IMR-90 (cell line): ENCODE data around the gene MYCBPAP. TPM values are rescaled to one million over a fixed set of nuclear protein-coding genes. Genes with fewer than 3 reads are reported as not detected.

Source experiments
- ATAC-seq: fragments of 200-7000 bp; cut with Tn5 transposase; 2 replicates; pipeline ENCODE4 v1.9.1; 2020; ENCODE audit warnings: low read depth, mild to moderate bottlenecking, moderate library complexity
- BruUV-seq: library from RNA; stranded (reverse); fragments of 400-500 nt; replicated peaks from 2 replicates; lab custom pipeline; 2021; lab: Mats Ljungman, UMichigan
- CTCF ChIA-PET: fragments of 300-600 bp; formaldehyde crosslinking; extraction: SDS; loops from one replicate; lab custom pipeline; 2021; ENCODE audit warnings: antibody characterized with exemption; lab: Yijun Ruan, JAX
- POLR2A ChIA-PET: fragments of 300-600 bp; sonication (Branson Sonifier 250); formaldehyde crosslinking; loops from one replicate; lab custom pipeline; 2022; ENCODE audit warnings: antibody characterized with exemption; ENCODE audit not compliant: unreplicated experiment; lab: Charles Lee
- DNase-seq: peaks from one replicate; pipeline ENCODE4 v3.0.0; 2013
- H2AFZ ChIP-seq: replicated peaks from 2 replicates; pipeline ENCODE3; 2013; ENCODE audit warnings: low read length, mild to moderate bottlenecking; ENCODE audit not compliant: poor library complexity
- H2AK5ac ChIP-seq: 2 replicates; pipeline ENCODE4 v1.6.1; 2013; ENCODE audit warnings: low read depth, low read length, inconsistent platforms
- H2AK9ac ChIP-seq: replicated peaks from 2 replicates; pipeline ENCODE3; 2013; ENCODE audit warnings: mild to moderate bottlenecking, low read depth, low read length, moderate library complexity; ENCODE audit not compliant: poor library complexity
- H2BK120ac ChIP-seq: 2 replicates; pipeline ENCODE4 v1.6.1; 2013; ENCODE audit warnings: low read depth, low read length, inconsistent platforms
- H2BK15ac ChIP-seq: 3 replicates; pipeline ENCODE4 v1.6.1; 2013; ENCODE audit warnings: low read depth, low read length, inconsistent platforms
- H2BK20ac ChIP-seq: 2 replicates; pipeline ENCODE4 v1.6.1; 2013; ENCODE audit warnings: low read depth, mild to moderate bottlenecking, inconsistent platforms, low read length, moderate library complexity
- H2BK5ac ChIP-seq: 2 replicates; pipeline ENCODE4 v1.6.1; 2013; ENCODE audit warnings: mild to moderate bottlenecking, low read depth, low read length, inconsistent platforms; ENCODE audit not compliant: poor library complexity, severe bottlenecking
- H3K14ac ChIP-seq: replicated peaks from 2 replicates; pipeline ENCODE4 v1.6.1; 2013; ENCODE audit warnings: low read depth, low read length, inconsistent platforms
- H3K18ac ChIP-seq: 2 replicates; pipeline ENCODE4 v1.6.1; 2013; ENCODE audit warnings: low read depth, low read length, control low read depth
- H3K23ac ChIP-seq: 2 replicates; pipeline ENCODE4 v1.6.1; 2013; ENCODE audit warnings: low read depth, low read length, inconsistent platforms
- H3K27ac ChIP-seq: 2 replicates; pipeline ENCODE4 v1.5.1; 2013; ENCODE audit warnings: mild to moderate bottlenecking, control low read depth, low read length; ENCODE audit not compliant: insufficient read depth
- H3K27me3 ChIP-seq: 2 replicates; pipeline ENCODE4 v1.6.1; 2013; ENCODE audit warnings: low read length; ENCODE audit not compliant: control insufficient read depth, insufficient read depth
- H3K36me3 ChIP-seq: 2 replicates; pipeline ENCODE4 v1.6.1; 2013; ENCODE audit warnings: low read length, mixed read lengths; ENCODE audit not compliant: control insufficient read depth, insufficient read depth
- H3K4ac ChIP-seq: 2 replicates; pipeline ENCODE4 v1.6.1; 2013; ENCODE audit warnings: low read depth, low read length, inconsistent platforms
- H3K4me1 ChIP-seq: 2 replicates; pipeline ENCODE4 v1.6.1; 2013; ENCODE audit warnings: low read length, mixed read lengths; ENCODE audit not compliant: control insufficient read depth, insufficient read depth
- H3K4me2 ChIP-seq: 2 replicates; pipeline ENCODE4 v1.6.1; 2013; ENCODE audit warnings: low read depth, mild to moderate bottlenecking, control low read depth, low read length, moderate library complexity
- H3K4me3 ChIP-seq: 2 replicates; pipeline ENCODE4 v1.5.1; 2013; ENCODE audit warnings: low read depth, mild to moderate bottlenecking, control low read depth, low read length, moderate library complexity; ENCODE audit not compliant: insufficient read depth
- H3K56ac ChIP-seq: 2 replicates; pipeline ENCODE4 v1.6.1; 2013; ENCODE audit warnings: low read length, inconsistent platforms; ENCODE audit not compliant: insufficient read depth; ENCODE audit errors: extremely low read depth
- H3K79me1 ChIP-seq, 2 experiments: 2 replicates each; pipeline ENCODE4 v1.6.1; 2013; ENCODE audit warnings: low read length in 2 of 2, inconsistent platforms in 1 of 2, low read depth in 1 of 2
- H3K9ac ChIP-seq: 2 replicates; pipeline ENCODE4 v1.6.1; 2013; ENCODE audit warnings: low read depth, low read length, control low read depth
- H3K9me1 ChIP-seq: 2 replicates; pipeline ENCODE4 v1.6.1; 2013; ENCODE audit warnings: low read length, inconsistent platforms; ENCODE audit not compliant: insufficient read depth
- H3K9me3 ChIP-seq: 2 replicates; pipeline ENCODE4 v1.6.1; 2013; ENCODE audit warnings: low read length; ENCODE audit not compliant: control insufficient read depth, insufficient read depth
- H4K20me1 ChIP-seq: 2 replicates; pipeline ENCODE4 v1.6.1; 2013; ENCODE audit warnings: low read length, inconsistent platforms; ENCODE audit not compliant: insufficient read depth
- H4K5ac ChIP-seq: 2 replicates; pipeline ENCODE4 v1.6.1; 2013; ENCODE audit warnings: mild to moderate bottlenecking, low read depth, low read length, control low read depth
- H4K8ac ChIP-seq, 2 experiments: 2 replicates each; pipeline ENCODE4 v1.6.1; 2013; ENCODE audit warnings: low read depth in 2 of 2, low read length in 2 of 2, control low read depth in 1 of 2, inconsistent platforms in 1 of 2
- H4K91ac ChIP-seq: 2 replicates; pipeline ENCODE4 v1.6.1; 2013; ENCODE audit warnings: low read depth, low read length, inconsistent platforms; ENCODE audit not compliant: insufficient read depth
- CEBPB ChIP-seq: IDR thresholded peaks from 2 replicates; pipeline ENCODE4 v1.6.1; 2012; ENCODE audit warnings: low read depth, low read length, improper control_type of control experiment
- MAZ ChIP-seq: IDR thresholded peaks from 2 replicates; pipeline ENCODE4 v1.6.1; 2012; ENCODE audit warnings: low read depth, mild to moderate bottlenecking, low read length, improper control_type of control experiment, moderate library complexity, borderline replicate concordance
- MXI1 ChIP-seq: IDR thresholded peaks from 2 replicates; pipeline ENCODE4 v1.6.1; 2012; ENCODE audit warnings: low read depth, mild to moderate bottlenecking, low read length, moderate library complexity, borderline replicate concordance
- POLR2A ChIP-seq: IDR thresholded peaks from 2 replicates; pipeline ENCODE4 v1.6.1; 2012; ENCODE audit warnings: mild to moderate bottlenecking, low read depth, low read length
- RAD21 ChIP-seq: IDR thresholded peaks from 2 replicates; pipeline ENCODE4 v1.6.1; 2012; ENCODE audit warnings: low read length, improper control_type of control experiment
- RCOR1 ChIP-seq: IDR thresholded peaks from 2 replicates; pipeline ENCODE4 v1.6.1; 2012; ENCODE audit warnings: mild to moderate bottlenecking, low read length, improper control_type of control experiment; ENCODE audit not compliant: insufficient replicate concordance
- WGBS, 2 experiments: methylation state at CpG; one replicate each; pipeline versions ENCODE4 v1.1.5 to v1.1.7; 2013; ENCODE audit warnings: missing lambda C conversion rate in 2 of 2; ENCODE audit not compliant: insufficient read length in 1 of 2; ENCODE audit errors: extremely low coverage in 2 of 2; 5-methylcytosine and 5-hydroxymethylcytosine counted together
- dilution Hi-C: fragments of 300-500 bp; cut with HindIII; formaldehyde crosslinking; loops from one replicate; pipeline ENCODE4 v1.14.3; 2018; ENCODE audit warnings: low sequenced_read_pairs; ENCODE audit not compliant: unreplicated experiment
- in situ Hi-C: fragments of 300-500 bp; cut with MboI; formaldehyde crosslinking; loops from 3 replicates; pipeline ENCODE4 v1.14.3; 2019; ENCODE audit warnings: low sequenced_read_pairs, inconsistent platforms, mixed read lengths
- intact Hi-C: fragments of 100-400 bp; cut with micrococcal nuclease; formaldehyde crosslinking; loops from 2 replicates; pipeline ENCODE4 v1.10.0; 2022
- polyA plus RNA-seq, 3 experiments: library from polyadenylated mRNA; depleted of rRNA; stranded (reverse); fragments of >200 nt; gene quantifications; 2 replicates each; pipeline ENCODE4 v1.2.3, GENCODE V29; 2012; ENCODE audit warnings: low replicate concordance in 1 of 3
- total RNA-seq: library from RNA; depleted of rRNA; stranded (reverse); fragments of >200 nt; gene quantifications from 2 replicates; pipeline ENCODE4 v1.2.3, GENCODE V29; 2012
- TF ChIP-seq, protein P1 (sequence below): fragments of 150-350 bp; IDR thresholded peaks from 2 replicates; pipeline ENCODE4 v1.6.1; 2016; ENCODE audit warnings: low read depth, mild to moderate bottlenecking, low read length, moderate library complexity, borderline replicate concordance
- TF ChIP-seq, protein P2 (sequence below): fragments of 150-350 bp; IDR thresholded peaks from 2 replicates; pipeline ENCODE4 v1.6.1; 2017; ENCODE audit warnings: mild to moderate bottlenecking, antibody characterized with exemption, low read length, low read depth

Gene MYCBPAP
- total and polyA plus RNA-seq, 2 of the 4 experiments (the other 2 are of a cell fraction): 0.17 to 0.18 TPM

GRCh38 chr17:50475362-50475761, 32.9 kb upstream of the MYCBPAP start:
- H3K36me3 ChIP-seq: peaks cover 14% of the 10 kb centered on the region
- no peak overlapping the region for H4K8ac ChIP-seq
- no peak overlapping the region for H2AFZ ChIP-seq
- intact Hi-C loops: no loop called here
- peaks cover 7% of the 10 kb centered on the region; the same call in 1 of the 2 replicates for H3K9me1 ChIP-seq
- no peak overlapping the region for H4K5ac ChIP-seq
- H3K56ac ChIP-seq: no peak overlapping the region
- no TSS peak for BruUV-seq
- H3K4ac ChIP-seq: no peak overlapping the region
- H3K4me1 ChIP-seq: no peaks in the 10 kb centered on the region; the same call in 1 of the 2 replicates
- H2AK5ac ChIP-seq: no peak overlapping the region
- peaks cover 2% of the 10 kb centered on the region; the same call in 1 of the 2 replicates for H3K27me3 ChIP-seq
- peaks cover 8% of the 10 kb centered on the region; the same call in 1 of the 2 replicates for H4K20me1 ChIP-seq
- ATAC-seq (no peak), DNase-seq (no peak)
- dilution Hi-C loops: no loop called here
- no peak overlapping the region for H4K91ac ChIP-seq
- TF ChIP-seq, protein P1, sequence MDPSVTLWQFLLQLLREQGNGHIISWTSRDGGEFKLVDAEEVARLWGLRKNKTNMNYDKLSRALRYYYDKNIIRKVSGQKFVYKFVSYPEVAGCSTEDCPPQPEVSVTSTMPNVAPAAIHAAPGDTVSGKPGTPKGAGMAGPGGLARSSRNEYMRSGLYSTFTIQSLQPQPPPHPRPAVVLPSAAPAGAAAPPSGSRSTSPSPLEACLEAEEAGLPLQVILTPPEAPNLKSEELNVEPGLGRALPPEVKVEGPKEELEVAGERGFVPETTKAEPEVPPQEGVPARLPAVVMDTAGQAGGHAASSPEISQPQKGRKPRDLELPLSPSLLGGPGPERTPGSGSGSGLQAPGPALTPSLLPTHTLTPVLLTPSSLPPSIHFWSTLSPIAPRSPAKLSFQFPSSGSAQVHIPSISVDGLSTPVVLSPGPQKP: no peak
- TF ChIP-seq, protein P2, sequence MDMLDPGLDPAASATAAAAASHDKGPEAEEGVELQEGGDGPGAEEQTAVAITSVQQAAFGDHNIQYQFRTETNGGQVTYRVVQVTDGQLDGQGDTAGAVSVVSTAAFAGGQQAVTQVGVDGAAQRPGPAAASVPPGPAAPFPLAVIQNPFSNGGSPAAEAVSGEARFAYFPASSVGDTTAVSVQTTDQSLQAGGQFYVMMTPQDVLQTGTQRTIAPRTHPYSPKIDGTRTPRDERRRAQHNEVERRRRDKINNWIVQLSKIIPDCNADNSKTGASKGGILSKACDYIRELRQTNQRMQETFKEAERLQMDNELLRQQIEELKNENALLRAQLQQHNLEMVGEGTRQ: no peak
- TF ChIP-seq MXI1: no peak
- TF ChIP-seq POLR2A: no peak
- no peak for TF ChIP-seq MAZ
- TF ChIP-seq RAD21: no peak
- TF ChIP-seq CEBPB: no peak
- TF ChIP-seq RCOR1: no peak
- WGBS, 2 experiments: 85% methylated on average over 4 of the region's 4 CpGs; no CpG with 5 or more reads in 1 of the 2 experiments
- H3K79me1 ChIP-seq: peaks cover 7 to 15% of the 10 kb centered on the region in 2 experiments; a peak in 3 of 4 replicates
- H2BK15ac ChIP-seq: no peak overlapping the region
- H3K27ac ChIP-seq: no peak overlapping the region
- no peak overlapping the region for H2BK5ac ChIP-seq
- H3K23ac ChIP-seq: no peak overlapping the region
- POLR2A ChIA-PET: no interaction called here
- H3K9ac ChIP-seq: no peak overlapping the region
- H2BK20ac ChIP-seq: no peak overlapping the region
- H3K4me2 ChIP-seq: no peak overlapping the region
- no peak overlapping the region for H3K4me3 ChIP-seq
- no peak overlapping the region for H3K14ac ChIP-seq
- H2BK120ac ChIP-seq: no peak overlapping the region
- no peak overlapping the region for H2AK9ac ChIP-seq
- H3K9me3 ChIP-seq: no peaks in the 10 kb centered on the region
- in situ Hi-C loops: no loop called here
- CTCF ChIA-PET: no interaction called here
- H3K18ac ChIP-seq: no peak overlapping the region
